ENCODE measurements around the gene PIGC.

The PIGC gene

GRCh38 chr1:172391976-172392375 lies 51.9 kb downstream of the PIGC start:
- no peaks in the 10 kb centered on the region for H3K36me3 ChIP-seq (ENCODE audit: control insufficient read depth in 2 of 2, insufficient read depth in 1 of 2, low read length in 2 of 2)
- H3K4me1 ChIP-seq (ENCODE audit: control insufficient read depth, insufficient read depth, low read length) = no peaks in the 10 kb centered on the region
- TF ChIP-seq ZIC2 (tag by site-specific recombination; IDR thresholded peaks at IDR 0.05) = no peak
- no peak for TF ChIP-seq ZNF791 (tag by site-specific recombination; IDR thresholded peaks at IDR 0.05)
- TF ChIP-seq REPIN1 (tag by site-specific recombination; IDR thresholded peaks at IDR 0.05; ENCODE audit: low read depth) = no peak
- TF ChIP-seq KLF7 (tag by site-specific recombination; IDR thresholded peaks at IDR 0.05; ENCODE audit: borderline replicate concordance) = no peak
- no peak for TF ChIP-seq ZBTB10 (tag by site-specific recombination; IDR thresholded peaks at IDR 0.05)
- no peak for TF ChIP-seq MYNN (tag by site-specific recombination; IDR thresholded peaks at IDR 0.05; ENCODE audit: borderline replicate concordance)
- no peak for TF ChIP-seq ZNF76 (tag by site-specific recombination; IDR thresholded peaks at IDR 0.05; ENCODE audit: borderline replicate concordance, low read depth)
- TF ChIP-seq ZNF623 (tag by site-specific recombination; IDR thresholded peaks at IDR 0.05) = no peak
- TF ChIP-seq MZF1 (tag by site-specific recombination; IDR thresholded peaks at IDR 0.05; ENCODE audit: borderline replicate concordance) = no peak
- no peak for TF ChIP-seq ZNF624 (tag by site-specific recombination; IDR thresholded peaks at IDR 0.05)
- TF ChIP-seq PRDM10 (tag by site-specific recombination; IDR thresholded peaks at IDR 0.05) = no peak
- TF ChIP-seq ZNF473 (tag by site-specific recombination; IDR thresholded peaks at IDR 0.05) = no peak
- no peak for TF ChIP-seq KLF8 (tag by site-specific recombination; IDR thresholded peaks at IDR 0.05)
- TF ChIP-seq ZNF449 (tag by site-specific recombination; IDR thresholded peaks at IDR 0.05) = no peak
- no peak for TF ChIP-seq ZNF148 (tag by site-specific recombination; IDR thresholded peaks at IDR 0.05; ENCODE audit: borderline replicate concordance)
- no peak for TF ChIP-seq ZEB2 (tag by site-specific recombination; IDR thresholded peaks at IDR 0.05)
- TF ChIP-seq ELK4 (IDR thresholded peaks at IDR 0.05; ENCODE audit: borderline replicate concordance, low read depth, low read length) = no peak
- no peak for TF ChIP-seq ZNF416 (tag by site-specific recombination; IDR thresholded peaks at IDR 0.05)
- no peak overlapping the region for H3K4me3 ChIP-seq (ENCODE audit: low read depth, low read length)
- no peak overlapping the region for H3K27ac ChIP-seq (ENCODE audit: extremely low read depth, low read depth, low read length)
- CTCF ChIA-PET = interaction anchor here (0.7 to 0.9 kb wide), 2 partner anchors 12 to 390 kb away, joined by 3 read pairs; no protein-coding TSS in a partner anchor
- H3K9me3 ChIP-seq (ENCODE audit: control insufficient read depth, insufficient read depth, low read depth, low read length) = no peaks in the 10 kb centered on the region
- POLR2A ChIA-PET = no interaction called here
